A549 (cell line): ENCODE measurements around the gene MRPL2.

ENCODE experiments used
- CHD2 ChIP-seq: fragments of 150-350 bp; IDR thresholded peaks from 2 replicates; pipeline ENCODE4 v1.6.1; 2014; ENCODE audit warnings: low read length; ENCODE audit not compliant: partially characterized antibody
- CTCF ChIP-seq: fragments of >200 bp; sonication (Bioruptor Twin); formaldehyde crosslinking; IDR thresholded peaks from 3 replicates; pipeline ENCODE4 v1.5.1; 2016
- EP300 ChIP-seq, 2 experiments: fragments of >200 bp; sonication (Bioruptor Twin); formaldehyde crosslinking; IDR thresholded peaks; 2 replicates in 1 of 2; 3 replicates in 1 of 2; pipeline ENCODE4 v1.6.1; 2016 to 2017
- ESRRA ChIP-seq: fragments of 150-350 bp; IDR thresholded peaks from 2 replicates; pipeline ENCODE4 v1.6.1; 2014; ENCODE audit warnings: mild to moderate bottlenecking, low read length, borderline replicate concordance
- FOSB ChIP-seq: fragments of 250-450 bp; sonication (Bioruptor Pico); IDR thresholded peaks from 2 replicates; pipeline ENCODE4 v1.5.0; 2020; ENCODE audit warnings: mild to moderate bottlenecking, moderate library complexity
- MYC ChIP-seq: IDR thresholded peaks from 2 replicates; pipeline ENCODE4 v1.6.1; 2012; ENCODE audit warnings: mild to moderate bottlenecking, inconsistent platforms, low read length, improper control_type of control experiment, borderline replicate concordance
- NR3C1 ChIP-seq: fragments of >200 bp; sonication (Bioruptor Twin); formaldehyde crosslinking; IDR thresholded peaks from 3 replicates; pipeline ENCODE4 v1.6.1; 2017
- RFX5 ChIP-seq: fragments of 450-650 bp; IDR thresholded peaks from 2 replicates; pipeline ENCODE4 v1.7.1; 2014; ENCODE audit warnings: antibody characterized with exemption, mild to moderate bottlenecking, moderate library complexity
- SREBF2 ChIP-seq: fragments of 450-650 bp; IDR thresholded peaks from 2 replicates; pipeline ENCODE4 v1.6.1; 2014; ENCODE audit warnings: mild to moderate bottlenecking, moderate library complexity
- ZFP36 ChIP-seq: fragments of 450-650 bp; IDR thresholded peaks from 2 replicates; pipeline ENCODE4 v1.6.1; 2014; ENCODE audit warnings: borderline replicate concordance; ENCODE audit not compliant: partially characterized antibody
- TF ChIP-seq, protein P1 (sequence below): fragments of 250-450 bp; sonication (Bioruptor Pico); IDR thresholded peaks from 2 replicates; pipeline ENCODE4 v1.5.0; 2021; ENCODE audit warnings: mild to moderate bottlenecking, moderate library complexity, borderline replicate concordance

DNA sequence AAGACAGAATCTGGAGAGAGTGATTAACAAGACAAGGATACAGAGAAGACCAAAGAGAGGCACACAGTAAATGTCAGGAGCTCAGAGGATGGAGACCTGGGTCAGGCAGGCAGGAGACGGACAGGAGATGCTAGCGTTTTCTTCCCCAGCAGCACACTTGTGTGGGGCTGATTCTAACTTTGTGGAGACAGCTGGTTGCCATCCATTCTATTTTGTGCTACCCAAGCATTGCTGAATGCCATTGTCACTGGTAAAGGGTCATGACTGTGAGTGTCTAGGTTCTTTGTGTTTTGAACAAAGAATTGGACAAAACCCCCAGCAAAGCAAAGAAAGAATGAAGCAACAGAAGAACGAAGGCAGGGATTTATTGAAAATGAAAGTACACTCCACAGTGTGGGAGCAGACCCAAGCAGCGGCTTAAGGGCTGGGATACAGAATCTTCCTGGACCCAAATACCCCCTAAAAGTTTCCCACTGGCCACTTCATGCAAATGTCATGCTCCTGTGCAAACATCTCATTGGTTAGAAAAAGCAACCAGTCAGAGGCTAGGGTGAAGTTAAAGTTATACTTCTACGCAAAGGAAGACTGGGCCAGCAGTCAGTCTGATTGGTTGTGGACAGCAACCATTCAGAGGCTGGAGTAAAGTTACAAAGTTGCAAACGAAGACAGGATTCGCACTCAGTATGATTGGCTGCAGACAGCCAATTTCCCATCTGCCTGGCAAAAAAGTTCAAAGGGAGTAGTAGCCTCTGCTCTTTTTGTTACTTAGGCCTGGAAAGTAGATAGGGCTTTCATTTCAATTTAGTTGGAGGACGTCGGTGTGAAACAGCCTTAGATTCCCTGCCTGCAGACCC, 34.4 kb upstream of the MRPL2 start:
- TF ChIP-seq EP300 (IDR thresholded peaks at IDR 0.05), result no peak
- no peak for TF ChIP-seq MYC
- TF ChIP-seq NR3C1, result no peak
- TF ChIP-seq CTCF, result no peak
- TF ChIP-seq ESRRA, result no peak
- TF ChIP-seq CHD2, result no peak
- TF ChIP-seq, protein P1, sequence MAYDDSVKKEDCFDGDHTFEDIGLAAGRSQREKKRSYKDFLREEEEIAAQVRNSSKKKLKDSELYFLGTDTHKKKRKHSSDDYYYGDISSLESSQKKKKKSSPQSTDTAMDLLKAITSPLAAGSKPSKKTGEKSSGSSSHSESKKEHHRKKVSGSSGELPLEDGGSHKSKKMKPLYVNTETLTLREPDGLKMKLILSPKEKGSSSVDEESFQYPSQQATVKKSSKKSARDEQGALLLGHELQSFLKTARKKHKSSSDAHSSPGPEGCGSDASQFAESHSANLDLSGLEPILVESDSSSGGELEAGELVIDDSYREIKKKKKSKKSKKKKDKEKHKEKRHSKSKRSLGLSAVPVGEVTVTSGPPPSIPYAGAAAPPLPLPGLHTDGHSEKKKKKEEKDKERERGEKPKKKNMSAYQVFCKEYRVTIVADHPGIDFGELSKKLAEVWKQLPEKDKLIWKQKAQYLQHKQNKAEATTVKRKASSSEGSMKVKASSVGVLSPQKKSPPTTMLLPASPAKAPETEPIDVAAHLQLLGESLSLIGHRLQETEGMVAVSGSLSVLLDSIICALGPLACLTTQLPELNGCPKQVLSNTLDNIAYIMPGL (CRISPR knock-in tag), result no peak
- no peak for TF ChIP-seq ZFP36
- no peak for TF ChIP-seq RFX5
- TF ChIP-seq FOSB (CRISPR knock-in tag), result no peak
- no peak for TF ChIP-seq SREBF2
